HEK293 (cell line): Measurements from ENCODE around the gene IRF2BPL.
A peak's percentile ranks its signal among the peaks of the same experiment; 100 is the strongest.

ENCODE experiments used
- KLF9 ChIP-seq: fragments of 450-650 bp; formaldehyde crosslinking; IDR thresholded peaks from 2 replicates; pipeline ENCODE4 v1.5.1; 2016; ENCODE audit warnings: missing biosample characterization, missing genetic modification characterization, low read depth
- PRDM6 ChIP-seq: fragments of 450-650 bp; formaldehyde crosslinking; IDR thresholded peaks from 2 replicates; pipeline ENCODE4 v1.5.1; 2017; ENCODE audit warnings: missing biosample characterization, missing genetic modification characterization
- WT1 ChIP-seq: fragments of 450-650 bp; formaldehyde crosslinking; IDR thresholded peaks from 2 replicates; pipeline ENCODE4 v1.5.1; 2016; ENCODE audit warnings: missing biosample characterization, missing genetic modification characterization
- ZBTB26 ChIP-seq: fragments of 450-650 bp; formaldehyde crosslinking; optimal IDR thresholded peaks from 2 replicates; pipeline ENCODE3; 2016; ENCODE audit warnings: missing biosample characterization, mild to moderate bottlenecking, missing genetic modification characterization
- ZFHX2 ChIP-seq: fragments of 450-650 bp; formaldehyde crosslinking; conservative IDR thresholded peaks from 2 replicates; pipeline ENCODE4 v1.5.1; 2016; ENCODE audit warnings: missing biosample characterization, missing genetic modification characterization
- ZNF175 ChIP-seq: fragments of 450-650 bp; formaldehyde crosslinking; IDR thresholded peaks from 2 replicates; pipeline ENCODE4 v1.5.1; 2016; ENCODE audit warnings: missing biosample characterization, missing genetic modification characterization
- ZNF18 ChIP-seq: fragments of 450-650 bp; formaldehyde crosslinking; IDR thresholded peaks from 2 replicates; pipeline ENCODE4 v1.5.1; 2016; ENCODE audit warnings: missing biosample characterization, missing genetic modification characterization
- ZNF394 ChIP-seq: fragments of 450-650 bp; formaldehyde crosslinking; IDR thresholded peaks from 2 replicates; pipeline ENCODE4 v1.5.1; 2016; ENCODE audit warnings: missing biosample characterization, missing genetic modification characterization, mild to moderate bottlenecking, moderate library complexity, borderline replicate concordance
- ZNF510 ChIP-seq: fragments of 450-650 bp; formaldehyde crosslinking; IDR thresholded peaks from 2 replicates; pipeline ENCODE4 v1.5.1; 2018; ENCODE audit warnings: mild to moderate bottlenecking, missing genetic modification characterization, missing biosample characterization; ENCODE audit not compliant: insufficient replicate concordance
- ZNF529 ChIP-seq: fragments of 450-650 bp; formaldehyde crosslinking; IDR thresholded peaks from 2 replicates; pipeline ENCODE4 v1.5.1; 2017; ENCODE audit warnings: missing genetic modification characterization, missing biosample characterization; ENCODE audit not compliant: insufficient replicate concordance
- ZNF596 ChIP-seq: fragments of 450-650 bp; IDR thresholded peaks from 2 replicates; pipeline ENCODE4 v1.5.0; 2018; ENCODE audit warnings: missing biosample characterization, mild to moderate bottlenecking, missing genetic modification characterization, moderate library complexity
- ZNF623 ChIP-seq: fragments of 450-650 bp; formaldehyde crosslinking; IDR thresholded peaks from 2 replicates; pipeline ENCODE4 v1.5.1; 2016; ENCODE audit warnings: missing biosample characterization, missing genetic modification characterization
- ZNF664 ChIP-seq: fragments of 450-650 bp; formaldehyde crosslinking; IDR thresholded peaks from 2 replicates; pipeline ENCODE4 v1.5.1; 2016; ENCODE audit warnings: missing biosample characterization, missing genetic modification characterization
- ZNF692 ChIP-seq: fragments of 450-650 bp; formaldehyde crosslinking; IDR thresholded peaks from 2 replicates; pipeline ENCODE4 v1.5.1; 2016; ENCODE audit warnings: missing biosample characterization, missing genetic modification characterization
- ZSCAN30 ChIP-seq: fragments of 450-650 bp; IDR thresholded peaks from 2 replicates; pipeline ENCODE4 v1.5.1; 2018; ENCODE audit warnings: missing biosample characterization, mild to moderate bottlenecking, missing genetic modification characterization, moderate library complexity
- ZXDB ChIP-seq: fragments of 450-650 bp; formaldehyde crosslinking; IDR thresholded peaks from 2 replicates; pipeline ENCODE4 v1.5.1; 2016; ENCODE audit warnings: missing biosample characterization, missing genetic modification characterization
- TF ChIP-seq, protein P1 (sequence below): fragments of 450-650 bp; formaldehyde crosslinking; IDR thresholded peaks from 2 replicates; pipeline ENCODE4 v1.5.1; 2017; ENCODE audit warnings: missing biosample characterization, missing genetic modification characterization

The IRF2BPL gene

GRCh38 chr14:77033622-77034589, 5.4 kb upstream of the IRF2BPL start (continued):
- TF ChIP-seq ZNF664 (tag by site-specific recombination) (no peak), ZFHX2 (tag by site-specific recombination) (peak; percentile 19; the same call in 1 of the 2 replicates), ZNF692 (tag by site-specific recombination) (peak; percentile 13; the same call in 1 of the 2 replicates), WT1 (peak; percentile 99), ZNF623 (tag by site-specific recombination) (no peak), KLF9 (tag by site-specific recombination) (0 out of 2 replicates have a peak, but pooled peaks have one; percentile 9), PRDM6 (tag by site-specific recombination) (peak; percentile 86), ZNF18 (tag by site-specific recombination) (peak; percentile 100), ZNF394 (tag by site-specific recombination) (no peak), ZNF529 (tag by site-specific recombination) (no peak), ZNF510 (peak; percentile 22), ZBTB26 (tag by site-specific recombination) (peak; percentile 58), ZSCAN30 (tag by site-specific recombination) (0 out of 2 replicates have a peak, but pooled peaks have one; percentile 45), ZXDB (tag by site-specific recombination) (peak; percentile 69), ZNF175 (tag by site-specific recombination) (no peak), ZNF596 (tag by site-specific recombination) (no peak)
- TF ChIP-seq, protein P1, sequence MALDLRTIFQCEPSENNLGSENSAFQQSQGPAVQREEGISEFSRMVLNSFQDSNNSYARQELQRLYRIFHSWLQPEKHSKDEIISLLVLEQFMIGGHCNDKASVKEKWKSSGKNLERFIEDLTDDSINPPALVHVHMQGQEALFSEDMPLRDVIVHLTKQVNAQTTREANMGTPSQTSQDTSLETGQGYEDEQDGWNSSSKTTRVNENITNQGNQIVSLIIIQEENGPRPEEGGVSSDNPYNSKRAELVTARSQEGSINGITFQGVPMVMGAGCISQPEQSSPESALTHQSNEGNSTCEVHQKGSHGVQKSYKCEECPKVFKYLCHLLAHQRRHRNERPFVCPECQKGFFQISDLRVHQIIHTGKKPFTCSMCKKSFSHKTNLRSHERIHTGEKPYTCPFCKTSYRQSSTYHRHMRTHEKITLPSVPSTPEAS (tag by site-specific recombination): no peak
